ENCODE data around the gene POLR2C. TPM values are rescaled to one million over a fixed set of nuclear protein-coding genes. Genes with fewer than 3 reads are reported as not detected.

POLR2C gene
- total RNA-seq, 2 experiments from 2014 or later: 52.3 to 101 TPM

- no peaks in the 10 kb centered on the region for H3K9me3 ChIP-seq (ENCODE audit: low read length)
- no peak for TF ChIP-seq EZH2phosphoT487 (IDR thresholded peaks at IDR 0.05; ENCODE audit: borderline replicate concordance, low read depth, low read length)
- TF ChIP-seq, protein P1, sequence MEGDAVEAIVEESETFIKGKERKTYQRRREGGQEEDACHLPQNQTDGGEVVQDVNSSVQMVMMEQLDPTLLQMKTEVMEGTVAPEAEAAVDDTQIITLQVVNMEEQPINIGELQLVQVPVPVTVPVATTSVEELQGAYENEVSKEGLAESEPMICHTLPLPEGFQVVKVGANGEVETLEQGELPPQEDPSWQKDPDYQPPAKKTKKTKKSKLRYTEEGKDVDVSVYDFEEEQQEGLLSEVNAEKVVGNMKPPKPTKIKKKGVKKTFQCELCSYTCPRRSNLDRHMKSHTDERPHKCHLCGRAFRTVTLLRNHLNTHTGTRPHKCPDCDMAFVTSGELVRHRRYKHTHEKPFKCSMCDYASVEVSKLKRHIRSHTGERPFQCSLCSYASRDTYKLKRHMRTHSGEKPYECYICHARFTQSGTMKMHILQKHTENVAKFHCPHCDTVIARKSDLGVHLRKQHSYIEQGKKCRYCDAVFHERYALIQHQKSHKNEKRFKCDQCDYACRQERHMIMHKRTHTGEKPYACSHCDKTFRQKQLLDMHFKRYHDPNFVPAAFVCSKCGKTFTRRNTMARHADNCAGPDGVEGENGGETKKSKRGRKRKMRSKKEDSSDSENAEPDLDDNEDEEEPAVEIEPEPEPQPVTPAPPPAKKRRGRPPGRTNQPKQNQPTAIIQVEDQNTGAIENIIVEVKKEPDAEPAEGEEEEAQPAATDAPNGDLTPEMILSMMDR (conservative IDR thresholded peaks at IDR 0.05; ENCODE audit: low read length): no peak
- no peak overlapping the region for H3K27ac ChIP-seq (ENCODE audit: low read depth, low read length, poor library complexity, severe bottlenecking)
- ChIA-PET CTCF (ENCODE audit: unreplicated experiment) (interaction anchor here (0.5 to 2.2 kb wide), 2 partner anchors 100 to 781 kb away, joined by 3 to 6 read pairs; no protein-coding TSS in a partner anchor), POLR2A (no interaction called here)
- H3K4me1 ChIP-seq (ENCODE audit: insufficient read depth, low read length, poor library complexity, severe bottlenecking): peaks cover 1% of the 10 kb centered on the region
- H3K9me2 ChIP-seq (ENCODE audit: insufficient read depth, low read length): no peaks in the 10 kb centered on the region
- no peaks in the 10 kb centered on the region for H3K79me2 ChIP-seq (ENCODE audit: insufficient read depth, low read depth, low read length)
- DNase-seq (ENCODE audit: low spot score): no peak
- intact Hi-C loops (cut with micrococcal nuclease; ENCODE audit: unreplicated experiment): loop anchor here (5.0 kb wide), 1 partner anchor 39 kb away; no protein-coding TSS in a partner anchor
- no TSS peak for BruUV-seq (replicated peaks)
- H3K36me3 ChIP-seq (ENCODE audit: insufficient read depth, low read length): no peaks in the 10 kb centered on the region
- no peaks in the 10 kb centered on the region for H4K20me1 ChIP-seq (ENCODE audit: insufficient read depth, low read length)
- no peak overlapping the region for H2AFZ ChIP-seq (ENCODE audit: low read length)
- no peak overlapping the region for H3K4me2 ChIP-seq (ENCODE audit: low read length)
- no peak overlapping the region for H3K4me3 ChIP-seq (ENCODE audit: low read depth, low read length, poor library complexity, severe bottlenecking)
Observed at GRCh38 chr16:57516773-57517172, 54.3 kb downstream of the POLR2C start.

DNA sequence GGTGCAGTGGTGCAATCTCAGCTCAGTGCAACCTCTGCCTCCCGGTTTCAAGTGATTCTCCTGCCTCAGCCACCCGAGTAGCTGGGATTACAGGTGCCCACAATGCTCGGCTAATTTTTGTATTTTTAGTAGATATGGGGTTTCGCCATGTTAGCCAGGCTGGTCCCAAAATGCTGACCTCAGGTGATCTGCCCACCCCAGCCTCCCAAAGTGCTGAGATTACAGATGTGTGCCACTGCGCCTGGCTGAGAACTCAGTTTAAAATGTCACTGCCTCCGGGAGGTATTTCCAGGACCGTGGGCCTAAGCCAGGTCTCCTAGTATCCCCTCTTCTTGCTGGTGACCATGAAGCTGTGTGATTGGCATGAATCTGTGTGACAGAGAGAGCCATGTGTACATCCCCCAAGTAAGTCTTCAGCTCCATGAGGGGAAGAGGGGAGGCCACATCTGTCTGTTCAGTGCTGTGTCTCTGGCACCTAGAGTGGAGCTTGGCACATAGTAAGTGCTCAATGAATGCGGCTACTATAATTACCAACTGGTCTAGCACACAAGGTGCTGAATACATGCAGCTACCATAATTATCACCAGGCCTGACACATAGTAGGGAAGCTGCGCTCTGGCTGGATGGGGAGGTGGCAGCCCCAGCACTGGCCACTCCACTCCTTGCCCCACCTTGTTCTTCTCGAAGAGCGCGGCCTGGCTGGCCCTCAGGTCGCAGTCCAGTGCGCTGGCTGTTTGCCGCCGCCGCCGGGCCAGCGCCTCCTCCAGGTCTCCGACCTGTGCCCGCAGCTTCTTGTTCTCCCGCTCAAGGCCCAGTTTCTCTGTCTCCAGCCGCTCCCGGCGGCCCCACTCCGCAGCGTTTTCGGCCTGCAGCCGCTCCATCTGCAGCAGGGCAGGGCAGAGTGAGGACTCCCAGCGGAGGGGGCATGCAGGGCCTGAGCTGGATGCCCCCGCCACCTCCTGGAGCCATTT, 55.2 kb downstream of the POLR2C start:
- BruUV-seq (replicated peaks): no TSS peak

GRCh38 chr16:57518520-57518919, 56.0 kb downstream of the POLR2C start:
- no peak overlapping the region for H3K4me2 ChIP-seq (ENCODE audit: low read length)
- intact Hi-C loops (cut with micrococcal nuclease; ENCODE audit: unreplicated experiment): loop anchor here (5.0 kb wide), 1 partner anchor 41 kb away; no protein-coding TSS in a partner anchor
- no peaks in the 10 kb centered on the region for H4K20me1 ChIP-seq (ENCODE audit: insufficient read depth, low read length)
- no peak overlapping the region for H3K27ac ChIP-seq (ENCODE audit: low read depth, low read length, poor library complexity, severe bottlenecking)
- H3K9me2 ChIP-seq (ENCODE audit: insufficient read depth, low read length): no peaks in the 10 kb centered on the region
- H3K4me1 ChIP-seq (ENCODE audit: insufficient read depth, low read length, poor library complexity, severe bottlenecking): peaks cover 18% of the 10 kb centered on the region
- POLR2A ChIA-PET: no interaction called here
- DNase-seq (ENCODE audit: low spot score): no peak
- CTCF ChIA-PET (ENCODE audit: unreplicated experiment): no interaction called here
- H3K9me3 ChIP-seq (ENCODE audit: low read length): no peaks in the 10 kb centered on the region
- H3K36me3 ChIP-seq (ENCODE audit: insufficient read depth, low read length): no peaks in the 10 kb centered on the region
- H2AFZ ChIP-seq (ENCODE audit: low read length): no peak overlapping the region
- BruUV-seq (replicated peaks): no TSS peak
- H3K79me2 ChIP-seq (ENCODE audit: insufficient read depth, low read depth, low read length): no peaks in the 10 kb centered on the region
- no peak for TF ChIP-seq EZH2phosphoT487 (IDR thresholded peaks at IDR 0.05; ENCODE audit: borderline replicate concordance, low read depth, low read length)
- TF ChIP-seq, protein P1 (conservative IDR thresholded peaks at IDR 0.05; ENCODE audit: low read length): no peak
- H3K4me3 ChIP-seq (ENCODE audit: low read depth, low read length, poor library complexity, severe bottlenecking): no peak overlapping the region

More for the DNA sequence above, 55.2 kb downstream of the POLR2C start:
- no peaks in the 10 kb centered on the region for H3K9me3 ChIP-seq (ENCODE audit: low read length)
- CTCF ChIA-PET (ENCODE audit: unreplicated experiment): interaction anchor here (2.2 kb wide), 1 partner anchor 101 kb away, joined by 6 read pairs; no protein-coding TSS in a partner anchor
- no peaks in the 10 kb centered on the region for H3K9me2 ChIP-seq (ENCODE audit: insufficient read depth, low read length)
- no peak for TF ChIP-seq EZH2phosphoT487 (IDR thresholded peaks at IDR 0.05; ENCODE audit: borderline replicate concordance, low read depth, low read length)
- POLR2A ChIA-PET: no interaction called here
- H3K4me2 ChIP-seq (ENCODE audit: low read length): no peak overlapping the region
- H3K79me2 ChIP-seq (ENCODE audit: insufficient read depth, low read depth, low read length): no peaks in the 10 kb centered on the region
- no peaks in the 10 kb centered on the region for H3K36me3 ChIP-seq (ENCODE audit: insufficient read depth, low read length)
- no peak overlapping the region for H2AFZ ChIP-seq (ENCODE audit: low read length)
- DNase-seq (ENCODE audit: low spot score): no peak
- peaks cover 10% of the 10 kb centered on the region for H3K4me1 ChIP-seq (ENCODE audit: insufficient read depth, low read length, poor library complexity, severe bottlenecking)
- no peak overlapping the region for H3K4me3 ChIP-seq (ENCODE audit: low read depth, low read length, poor library complexity, severe bottlenecking)
- intact Hi-C loops (cut with micrococcal nuclease; ENCODE audit: unreplicated experiment): loop anchor here (5.0 kb wide), 1 partner anchor 40 kb away; no protein-coding TSS in a partner anchor
- H3K27ac ChIP-seq (ENCODE audit: low read depth, low read length, poor library complexity, severe bottlenecking): no peak overlapping the region
- H4K20me1 ChIP-seq (ENCODE audit: insufficient read depth, low read length): no peaks in the 10 kb centered on the region

All from OCI-LY7 (cell line).